NOMO-1 (cell line): Measurements from ENCODE around the gene ADAM21.
"Not testable (repeated sequence)": the region's sequence is repeated elsewhere in the genome, so short reads cannot be mapped to it uniquely, and the experiment has no call there.

Experiments
- DNase-seq, 2 experiments: peaks; one replicate each; lab custom pipeline; 2025; ENCODE audit not compliant: unreplicated experiment in 2 of 2; lab: John Stamatoyannopoulos, UW

Gene ADAM21

GRCh38 chr14:70451874-70452273, at the start of gene ADAM21:
Gene ADAM21 (plus strand): TSS chr14:70452174. CDS start chr14:70457500, 5,326 bp downstream.
- no peak for DNase-seq

- not testable (repeated sequence) for DNase-seq
These were observed 48.6 kb upstream of the ADAM21 start for GRCh38 chr14:70403335-70403734.

GRCh38 chr14:70406216-70406615, 45.8 kb upstream of the ADAM21 start:
- DNase-seq = not testable (repeated sequence)

GRCh38 chr14:70407621-70408020, 44.4 kb upstream of the ADAM21 start:
- no peak for DNase-seq

- DNase-seq = no peak
These were observed 36.2 kb upstream of the ADAM21 start for GRCh38 chr14:70415788-70416187.

- DNase-seq = no peak
These were observed 35.6 kb upstream of the ADAM21 start for GRCh38 chr14:70416338-70416724.

GRCh38 chr14:70416725-70417349, 35.1 kb upstream of the ADAM21 start, which contains the start of gene SYNJ2BP:
Gene SYNJ2BP (minus strand): TSS chr14:70417090. CDS start chr14:70416963, 127 bp downstream.
- DNase-seq = no peak

GRCh38 chr14:70419270-70419931, 32.6 kb upstream of the ADAM21 start:
- DNase-seq = not testable (repeated sequence)

GRCh38 chr14:70422538-70422937, 29.4 kb upstream of the ADAM21 start:
- DNase-seq = no peak

- DNase-seq = no peak
These were observed 26.6 kb upstream of the ADAM21 start for GRCh38 chr14:70425354-70425753.

- not testable (repeated sequence) for DNase-seq
These were observed 25.4 kb upstream of the ADAM21 start for GRCh38 chr14:70426555-70426954.

GRCh38 chr14:70436867-70437266, 15.1 kb upstream of the ADAM21 start:
- DNase-seq = no peak

GRCh38 chr14:70441641-70442040, 10.3 kb upstream of the ADAM21 start:
- no peak for DNase-seq

GRCh38 chr14:70442750-70443149, 9.2 kb upstream of the ADAM21 start:
- DNase-seq = no peak

GRCh38 chr14:70448633-70449340, 3.2 kb upstream of the ADAM21 start:
- DNase-seq = peak in 1 of 2 experiments; percentile 4

GRCh38 chr14:70454731-70455130, 2.8 kb downstream of the ADAM21 start:
- peak in 1 of 2 experiments; percentile 31 for DNase-seq

GRCh38 chr14:70468731-70469130, 16.8 kb downstream of the ADAM21 start:
- DNase-seq = peak in 1 of 2 experiments; percentile 75

GRCh38 chr14:70470863-70471563, 19.0 kb downstream of the ADAM21 start:
- DNase-seq = peak in 1 of 2 experiments; percentile 14

- peak in 1 of 2 experiments; percentile 44 for DNase-seq
These were observed 20.5 kb downstream of the ADAM21 start for GRCh38 chr14:70472253-70473159.

GRCh38 chr14:70473825-70474224, 21.9 kb downstream of the ADAM21 start:
- DNase-seq = no peak
